ENCODE results near the gene SACM1L.

Gene SACM1L

GRCh38 chr3:45644063-45644790 lies 45.0 kb upstream of the SACM1L start:
- no peak for TF ChIP-seq GLIS3 (CRISPR knock-in tag; IDR thresholded peaks at IDR 0.05)
- no peak for TF ChIP-seq ZFP3 (CRISPR knock-in tag; IDR thresholded peaks at IDR 0.05)
- TF ChIP-seq ISL1 (CRISPR knock-in tag; IDR thresholded peaks at IDR 0.05) = no peak
- no peak for TF ChIP-seq CSDC2 (CRISPR knock-in tag; IDR thresholded peaks at IDR 0.05)
- TF ChIP-seq TSHZ2 (CRISPR knock-in tag; IDR thresholded peaks at IDR 0.05) = no peak
- peak; percentile 58 for ATAC-seq

GRCh38 chr3:45644791-45645201 lies 44.4 kb upstream of the SACM1L start:
- TF ChIP-seq TCF4 (CRISPR knock-in tag; IDR thresholded peaks at IDR 0.05; ENCODE audit: borderline replicate concordance) = no peak
- no peak for TF ChIP-seq CSDC2 (CRISPR knock-in tag; IDR thresholded peaks at IDR 0.05)
- TF ChIP-seq PATZ1 (CRISPR knock-in tag; IDR thresholded peaks at IDR 0.05; ENCODE audit: borderline replicate concordance) = no peak
- TF ChIP-seq PPARA (CRISPR knock-in tag; IDR thresholded peaks at IDR 0.05; ENCODE audit: borderline replicate concordance) = no peak
- TF ChIP-seq ISL1 (CRISPR knock-in tag; IDR thresholded peaks at IDR 0.05) = no peak
- TF ChIP-seq ESRRG (CRISPR knock-in tag; IDR thresholded peaks at IDR 0.05) = no peak
- TF ChIP-seq GLIS3 (CRISPR knock-in tag; IDR thresholded peaks at IDR 0.05) = no peak
- TF ChIP-seq TOX (CRISPR knock-in tag; IDR thresholded peaks at IDR 0.05; ENCODE audit: borderline replicate concordance) = no peak
- no peak for TF ChIP-seq SNAI2 (CRISPR knock-in tag; IDR thresholded peaks at IDR 0.05)
- no peak for TF ChIP-seq ZNF565 (CRISPR knock-in tag; conservative IDR thresholded peaks at IDR 0.05; ENCODE audit: low read depth)
- no peak for TF ChIP-seq CREB5 (CRISPR knock-in tag; IDR thresholded peaks at IDR 0.05; ENCODE audit: low read depth)
- peak; percentile 79 for ATAC-seq

- no peak for ATAC-seq
- TF ChIP-seq CSRNP3 (CRISPR knock-in tag; IDR thresholded peaks at IDR 0.05) (no peak), ZNF8 (CRISPR knock-in tag; IDR thresholded peaks at IDR 0.05) (no peak), PPARA (CRISPR knock-in tag; IDR thresholded peaks at IDR 0.05; ENCODE audit: borderline replicate concordance) (no peak), CSDC2 (CRISPR knock-in tag; IDR thresholded peaks at IDR 0.05) (no peak), TOX (CRISPR knock-in tag; IDR thresholded peaks at IDR 0.05; ENCODE audit: borderline replicate concordance) (no peak), ZC3H10 (CRISPR knock-in tag; IDR thresholded peaks at IDR 0.05) (no peak), ARNTL (CRISPR knock-in tag; IDR thresholded peaks at IDR 0.05; ENCODE audit: borderline replicate concordance, low read depth) (no peak), BACH2 (CRISPR knock-in tag; IDR thresholded peaks at IDR 0.05; ENCODE audit: borderline replicate concordance) (no peak)
Measured at GRCh38 chr3:45646051-45646585, 43.1 kb upstream of the SACM1L start.

GRCh38 chr3:45647148-45647619 lies 42.0 kb upstream of the SACM1L start:
- ATAC-seq = peak; percentile 53
- TF ChIP-seq TSHZ2 (CRISPR knock-in tag; IDR thresholded peaks at IDR 0.05) (no peak), CREB5 (CRISPR knock-in tag; IDR thresholded peaks at IDR 0.05; ENCODE audit: low read depth) (no peak), ZNF8 (CRISPR knock-in tag; IDR thresholded peaks at IDR 0.05) (no peak), PPARA (CRISPR knock-in tag; IDR thresholded peaks at IDR 0.05; ENCODE audit: borderline replicate concordance) (no peak), CSDC2 (CRISPR knock-in tag; IDR thresholded peaks at IDR 0.05) (no peak), RARB (CRISPR knock-in tag; IDR thresholded peaks at IDR 0.05) (no peak), GLIS3 (CRISPR knock-in tag; IDR thresholded peaks at IDR 0.05) (no peak), BACH2 (CRISPR knock-in tag; IDR thresholded peaks at IDR 0.05; ENCODE audit: borderline replicate concordance) (no peak), ZFP30 (CRISPR knock-in tag; IDR thresholded peaks at IDR 0.05) (no peak), CSRNP3 (CRISPR knock-in tag; IDR thresholded peaks at IDR 0.05) (no peak), ESRRG (CRISPR knock-in tag; IDR thresholded peaks at IDR 0.05) (no peak), ZC3H10 (CRISPR knock-in tag; IDR thresholded peaks at IDR 0.05) (no peak), SNAI2 (CRISPR knock-in tag; IDR thresholded peaks at IDR 0.05) (no peak)
